Activated CD4-positive, alpha-beta T cell treated with anti-CD3 and anti-CD28 coated beads, Interleukin-2, amount 50 U/mL, for 16 hours (primary cell): Measurements from ENCODE around the gene DNAH10.

Experiments used
- DNase-seq: peaks from one replicate; pipeline ENCODE4 v3.0.0-alpha.2; 2020

DNAH10 gene

DNA sequence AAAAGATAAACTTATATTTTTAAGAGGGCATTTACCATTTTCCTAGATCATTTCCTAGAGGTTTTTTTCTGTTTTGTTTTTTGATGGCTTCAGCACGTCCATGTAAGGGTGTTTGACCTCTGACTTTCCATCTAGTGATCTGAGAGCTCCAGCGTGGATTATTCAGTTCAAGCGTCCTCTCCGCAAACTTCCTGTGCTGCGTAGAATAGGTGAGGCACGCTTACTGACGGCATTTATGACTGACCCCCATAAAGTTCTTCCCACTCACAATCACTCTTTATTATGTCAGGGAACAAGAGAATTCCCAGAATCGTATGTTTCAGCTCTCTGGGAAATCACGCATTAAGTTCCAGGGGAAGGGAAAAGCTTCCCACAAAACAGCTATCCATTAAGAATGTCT lies 194.1 kb downstream of the DNAH10 start:
- DNase-seq, result no peak

DNA sequence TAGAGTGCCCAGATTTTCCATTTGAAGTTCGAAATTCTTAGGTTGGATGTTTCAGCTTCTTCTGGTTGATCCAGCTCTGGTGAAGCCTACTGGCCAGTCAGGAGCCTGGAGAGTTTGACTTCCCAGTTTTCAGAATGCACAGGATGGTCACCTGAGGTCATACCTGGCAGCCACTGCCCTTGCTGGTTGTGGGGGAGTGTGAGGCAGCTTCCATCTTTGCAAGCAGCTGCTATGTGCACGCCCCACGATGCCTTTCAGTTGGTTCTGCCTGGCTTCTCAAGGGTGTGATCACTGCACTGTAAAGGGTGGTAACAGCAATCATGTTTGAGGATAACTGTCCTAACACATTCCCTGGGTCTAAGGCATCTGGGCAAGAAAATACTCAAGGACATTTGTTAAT lies 195.1 kb downstream of the DNAH10 start:
- DNase-seq, result no peak

DNA sequence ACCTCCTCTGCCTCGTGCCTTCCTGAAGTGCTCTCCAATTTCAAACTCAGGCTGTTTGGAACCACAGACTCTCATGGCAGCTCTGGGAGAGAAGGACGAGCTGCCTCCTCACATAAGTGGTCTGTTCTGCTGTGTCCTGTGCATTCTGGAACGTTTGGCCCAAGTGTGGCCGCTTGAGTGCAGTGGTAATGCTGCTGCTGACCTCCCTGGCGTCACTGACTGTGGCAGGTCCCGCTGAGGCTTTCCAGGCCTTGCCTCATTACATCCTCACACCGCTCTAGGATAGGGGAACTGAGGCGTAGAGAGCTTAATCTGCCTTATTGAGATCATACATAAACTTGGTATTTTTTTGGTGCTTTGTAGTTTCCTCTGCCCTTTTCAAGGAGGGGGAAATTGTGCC lies 196.4 kb downstream of the DNAH10 start:
- DNase-seq, result no peak

DNA sequence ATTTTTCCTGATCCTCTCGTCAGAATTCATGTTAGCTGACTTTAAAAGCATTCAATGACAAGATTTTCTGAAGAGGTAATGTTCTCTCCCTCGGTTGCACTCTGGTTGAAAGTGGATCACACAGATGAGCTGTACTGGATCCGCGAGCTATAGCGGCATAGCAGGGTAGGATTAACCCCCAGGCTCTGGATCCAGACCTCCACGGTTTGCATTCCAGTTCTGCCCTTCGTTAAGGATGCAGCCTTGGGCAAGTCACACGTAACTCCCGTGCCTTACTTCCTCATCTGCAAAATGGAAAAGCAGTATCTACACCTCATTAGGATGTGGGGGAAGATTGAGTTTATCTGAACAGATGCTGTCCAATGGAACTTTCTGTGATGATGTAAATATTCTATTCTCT lies 196.8 kb downstream of the DNAH10 start:
- no peak for DNase-seq

DNA sequence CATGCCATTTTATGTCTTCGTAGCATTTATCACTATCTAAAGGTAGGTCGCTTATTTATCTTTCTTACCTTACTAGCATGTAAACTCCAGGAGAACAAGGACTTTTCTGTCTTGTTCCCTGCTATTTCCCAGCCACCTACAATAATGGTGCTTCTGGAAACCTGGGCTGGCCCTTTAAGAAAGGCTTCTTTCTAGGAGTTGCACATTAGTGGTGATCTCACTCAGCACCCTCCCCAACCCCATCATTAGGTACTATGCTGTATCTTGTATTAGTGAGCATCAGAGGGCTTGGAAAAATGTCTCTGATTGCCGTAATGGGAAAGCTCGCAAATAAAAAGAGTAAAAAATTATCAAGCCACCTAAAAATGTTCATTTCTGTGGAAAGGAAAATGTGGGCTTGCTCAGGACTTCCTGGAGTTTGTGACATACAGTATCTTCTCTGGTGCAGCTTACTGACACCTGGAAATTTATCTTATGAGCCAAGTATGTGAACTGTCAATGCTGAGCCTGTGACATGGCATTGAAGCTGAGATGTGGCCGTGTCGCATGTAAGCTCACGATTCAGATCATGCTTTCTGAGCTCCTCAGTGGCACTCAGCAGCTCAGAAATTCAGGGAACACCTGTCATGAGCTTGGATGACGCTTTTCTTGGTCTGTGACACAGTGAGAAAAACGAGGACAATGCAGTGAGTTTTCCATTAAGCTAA lies 198.1 kb downstream of the DNAH10 start:
- no peak for DNase-seq

DNA sequence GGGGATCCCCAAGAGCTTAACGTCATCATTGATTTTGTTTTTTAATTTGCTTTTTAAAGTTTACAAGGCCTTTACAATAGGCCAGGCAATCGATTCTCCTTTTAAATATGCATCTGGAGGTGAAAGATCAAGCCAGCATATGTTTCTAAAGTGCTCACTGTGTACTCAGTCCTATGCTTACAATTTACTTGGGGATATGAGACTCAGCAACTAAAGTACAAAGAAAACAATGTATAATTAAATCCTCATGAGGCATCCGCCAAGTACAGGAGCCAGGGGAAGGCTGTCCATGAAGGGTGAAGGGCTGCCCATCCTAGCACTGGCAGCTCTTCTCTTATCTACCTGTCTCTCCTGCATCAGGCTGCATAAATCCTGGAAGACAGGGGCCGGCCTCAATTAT lies 198.8 kb downstream of the DNAH10 start:
- no peak for DNase-seq

DNA sequence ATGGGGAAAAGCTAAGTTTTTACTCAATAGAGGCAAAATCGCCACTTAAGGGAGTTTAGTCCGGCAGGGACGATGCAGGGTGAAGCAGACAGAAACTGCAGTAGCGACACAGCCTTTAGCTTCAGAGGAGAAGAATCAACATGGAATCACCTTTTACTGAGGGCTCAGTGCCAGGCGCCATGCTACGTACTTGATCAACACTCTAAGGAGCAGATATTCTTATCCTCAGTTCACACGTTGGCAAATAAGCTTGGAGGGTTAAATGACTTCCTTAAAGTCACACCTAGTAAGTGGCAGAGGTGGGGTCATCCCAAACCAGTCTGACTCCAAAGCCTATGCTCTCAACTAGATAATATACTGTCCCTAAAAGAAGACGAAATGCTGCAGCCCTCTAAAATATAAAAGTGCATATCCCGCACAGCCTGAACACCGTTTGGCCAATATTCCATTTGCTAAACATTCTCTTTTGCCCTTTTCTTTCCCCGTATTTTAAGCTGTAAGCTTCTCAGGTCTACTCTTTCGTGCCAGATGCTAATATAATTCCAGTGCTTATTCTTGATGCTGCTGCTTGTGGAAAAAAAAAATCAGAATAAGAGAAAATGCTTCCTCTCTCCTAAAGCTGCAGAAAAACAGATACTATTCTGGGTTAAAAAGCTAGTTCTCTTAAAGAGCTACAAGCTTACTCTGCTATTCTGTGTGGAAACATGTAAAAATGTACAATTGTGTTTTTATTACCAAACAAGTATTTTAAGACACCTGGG lies 199.7 kb downstream of the DNAH10 start:
- DNase-seq, result no peak

DNA sequence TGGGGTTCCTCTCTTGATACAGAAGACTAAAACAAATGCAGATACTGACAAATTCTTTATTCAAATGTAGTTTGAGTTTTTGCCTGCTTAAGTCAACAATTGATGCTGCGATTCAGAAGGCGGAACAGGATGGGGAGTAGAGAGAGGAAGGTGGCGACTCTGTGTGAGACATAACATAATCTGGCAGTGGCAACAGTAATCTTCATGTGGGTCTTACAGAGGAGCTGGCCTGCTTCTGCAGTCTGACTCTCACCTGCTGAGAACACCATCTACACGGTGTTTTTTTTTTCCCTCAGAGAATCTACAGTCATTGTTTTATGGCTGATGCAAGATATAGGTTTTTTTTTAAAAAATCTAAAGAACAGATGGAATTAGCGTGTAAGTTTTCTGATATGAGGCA lies 200.4 kb downstream of the DNAH10 start:
- DNase-seq, result no peak

DNA sequence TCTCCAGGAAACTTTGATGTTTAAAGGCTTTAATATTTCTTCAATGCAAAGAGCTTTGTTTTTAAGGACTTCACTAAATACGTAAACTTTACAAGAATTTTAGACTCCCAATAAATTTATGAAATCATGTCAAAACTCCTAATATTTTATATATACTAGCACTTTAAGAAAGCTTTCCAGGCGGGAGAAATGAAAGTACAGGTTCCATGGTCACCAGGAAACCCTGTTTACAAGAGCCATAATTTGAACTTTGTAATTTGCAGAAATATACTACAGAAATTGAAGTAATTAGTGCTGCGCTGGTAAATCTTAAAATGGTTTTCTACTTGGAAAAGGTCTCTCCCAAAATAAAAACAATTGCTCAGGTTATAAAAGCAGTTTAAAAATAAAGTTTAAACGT lies 201.7 kb downstream of the DNAH10 start:
- DNase-seq, result no peak

DNA sequence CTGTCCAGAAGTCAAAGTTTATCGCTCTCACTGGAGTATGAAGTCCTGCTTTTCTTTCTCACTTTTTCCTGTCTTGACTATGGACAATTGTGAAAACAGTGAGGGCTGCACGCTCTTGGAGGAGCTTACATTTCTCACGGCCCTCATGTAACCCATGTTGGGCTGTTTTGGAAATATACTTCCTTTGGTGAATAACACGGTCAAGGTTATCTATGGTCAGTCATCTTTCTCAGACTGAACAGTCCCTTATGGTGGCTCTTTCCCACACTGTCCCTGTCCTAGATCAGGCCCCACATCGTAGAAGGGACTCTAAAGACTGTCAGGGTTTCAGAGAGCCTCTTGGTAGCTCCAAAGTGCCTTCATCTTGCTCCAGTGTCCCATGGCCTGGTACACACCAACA lies 203.3 kb downstream of the DNAH10 start:
- DNase-seq, result no peak

DNA sequence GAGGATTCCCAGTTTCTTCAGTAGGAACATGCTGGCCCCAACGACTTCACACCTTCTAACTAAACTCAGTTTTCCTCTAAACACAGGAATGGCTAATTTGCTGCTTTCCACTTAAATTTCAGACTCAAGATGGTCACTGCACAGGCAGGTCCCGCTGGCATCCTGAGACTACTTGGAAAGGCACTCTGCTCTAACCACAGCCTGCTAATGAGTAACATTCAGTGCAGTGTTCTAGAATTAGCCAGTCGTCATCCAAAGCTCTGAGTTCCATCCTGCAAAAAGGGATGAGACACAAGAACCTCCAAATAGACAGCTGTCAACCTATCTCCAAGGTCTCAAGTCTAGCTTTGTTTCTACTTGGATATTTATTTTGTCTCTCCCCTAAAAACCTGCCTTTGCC lies 204.5 kb downstream of the DNAH10 start:
- no peak for DNase-seq

DNA sequence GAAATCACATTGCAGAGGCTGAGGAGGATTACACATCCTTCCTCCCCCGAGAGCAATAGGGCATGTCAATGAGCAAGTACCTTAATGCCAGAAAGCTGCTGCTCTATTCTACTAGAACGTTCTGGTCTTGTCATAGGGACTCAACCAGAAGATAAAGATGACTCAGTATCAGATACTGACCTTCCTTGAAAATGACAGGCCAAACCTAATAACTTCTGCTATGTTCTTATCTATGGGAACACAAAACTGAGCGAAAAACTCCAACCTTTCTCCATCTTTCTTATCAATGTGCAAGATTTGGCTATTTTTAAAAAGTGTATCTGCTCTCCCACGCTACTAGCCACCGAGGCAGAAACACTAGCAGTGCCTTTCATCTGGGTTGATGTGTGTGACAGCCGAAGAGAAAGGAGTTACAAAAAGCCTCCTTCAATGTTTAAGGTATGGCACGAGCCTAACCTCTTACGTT lies 205.1 kb downstream of the DNAH10 start:
- no peak for DNase-seq

DNA sequence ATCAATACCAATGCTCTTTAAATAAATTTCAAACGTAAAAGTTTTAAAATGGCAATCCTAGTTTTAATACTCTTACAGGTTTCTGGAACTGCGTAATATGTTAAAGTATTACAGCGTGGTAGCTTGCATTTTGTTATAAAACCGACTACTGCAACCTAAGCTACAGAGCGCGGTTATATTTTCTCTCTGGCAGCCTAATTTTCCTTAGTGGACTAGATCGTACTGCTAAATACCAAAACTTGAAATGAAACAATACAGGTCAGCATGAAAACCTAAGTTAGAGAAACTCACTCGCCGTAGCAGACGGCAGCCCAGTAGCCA lies 209.3 kb downstream of the DNAH10 start:
- no peak for DNase-seq

DNA sequence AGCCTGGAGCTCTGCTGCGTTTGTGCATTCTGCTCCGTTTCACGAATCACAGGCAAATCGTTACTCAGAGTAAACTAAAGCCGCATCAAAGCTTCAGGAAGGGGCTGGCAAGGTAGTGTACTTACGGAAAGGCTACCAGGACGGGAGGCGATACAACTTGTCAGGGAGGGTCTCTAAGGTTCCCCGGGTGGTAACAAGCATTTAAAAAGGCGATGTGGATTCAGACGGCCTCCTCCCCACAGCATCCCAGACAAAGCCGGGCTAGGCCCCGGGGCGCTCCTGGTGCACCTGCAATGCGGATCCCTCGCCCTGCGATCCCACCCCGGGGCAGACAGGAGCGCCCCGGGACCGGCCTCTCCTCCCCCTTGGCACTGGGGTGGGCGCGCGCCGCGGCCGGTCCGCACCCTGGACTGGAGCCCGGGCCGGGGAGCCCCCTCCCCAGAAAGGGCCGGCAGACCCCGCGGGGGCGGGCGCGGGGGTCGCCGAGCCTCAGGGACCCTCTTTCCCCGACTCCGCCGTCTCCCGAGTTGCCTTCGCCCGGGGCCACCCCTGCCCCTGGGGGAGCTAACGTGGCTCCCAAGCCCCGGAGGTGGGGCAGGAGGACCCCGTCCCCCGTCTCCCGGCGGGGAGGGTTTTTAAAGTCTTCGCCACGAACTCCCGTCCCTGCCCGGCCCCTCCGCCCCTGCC lies 209.8 kb downstream of the DNAH10 start:
- DNase-seq, result peak; percentile 38

DNA sequence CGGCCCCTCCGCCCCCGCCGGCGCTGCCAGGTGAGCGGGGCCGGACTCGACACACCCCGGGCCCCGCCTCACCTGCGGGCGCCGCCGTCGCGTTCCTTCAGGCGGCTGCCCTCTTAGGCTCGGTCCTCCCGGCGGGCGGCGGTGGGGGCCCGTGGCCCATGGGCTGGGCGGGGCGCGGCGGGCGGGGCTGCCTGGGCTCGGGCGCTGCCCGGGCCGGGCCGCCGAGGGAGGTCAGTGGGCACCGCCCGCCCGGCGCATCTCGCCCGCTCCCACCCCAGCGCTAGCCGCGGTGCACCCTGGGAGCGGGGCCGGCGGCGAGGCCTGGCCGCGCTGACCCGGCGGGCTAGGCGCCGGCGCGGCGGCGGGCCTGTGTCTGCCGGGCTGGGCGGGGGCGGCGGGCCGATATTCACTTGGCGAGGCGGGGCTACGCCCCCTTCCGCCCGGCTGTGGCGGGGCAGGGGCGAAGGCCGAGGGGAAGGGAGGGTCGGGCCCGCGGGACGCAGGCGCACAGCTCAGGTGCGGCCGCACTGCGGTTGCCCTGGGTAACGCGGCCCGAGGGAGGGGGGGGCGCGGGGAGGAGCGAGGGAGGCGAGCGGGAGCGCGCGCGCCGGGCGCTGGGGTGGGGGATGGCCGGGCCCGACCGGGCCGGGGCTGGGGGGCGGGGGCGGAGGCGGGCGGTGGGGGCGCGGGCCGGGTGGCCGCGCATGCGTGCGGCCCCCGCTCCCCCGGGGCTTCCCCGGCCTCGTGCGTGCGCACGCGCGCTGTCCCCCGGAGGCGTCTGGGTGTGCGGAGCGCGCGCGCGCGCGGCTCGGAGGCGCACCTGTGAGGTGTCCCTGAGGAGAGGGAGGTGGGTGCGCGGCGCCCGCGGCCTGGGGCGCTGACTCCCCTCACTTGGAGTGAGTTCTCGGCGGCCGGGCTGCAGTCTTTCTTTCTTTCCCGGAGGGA lies 210.6 kb downstream of the DNAH10 start, which contains the start of the genes CCDC92 and ZNF664:
TSS of gene CCDC92 (minus strand) at position 375 of the 945 bp plus-strand sequence. CDS start 28,526 bp downstream, outside the sequence.
TSS of gene ZNF664 (plus strand) at position 759 of the 945 bp plus-strand sequence. CDS start 38,930 bp downstream, outside the sequence.
- peak; percentile 94 for DNase-seq

DNA sequence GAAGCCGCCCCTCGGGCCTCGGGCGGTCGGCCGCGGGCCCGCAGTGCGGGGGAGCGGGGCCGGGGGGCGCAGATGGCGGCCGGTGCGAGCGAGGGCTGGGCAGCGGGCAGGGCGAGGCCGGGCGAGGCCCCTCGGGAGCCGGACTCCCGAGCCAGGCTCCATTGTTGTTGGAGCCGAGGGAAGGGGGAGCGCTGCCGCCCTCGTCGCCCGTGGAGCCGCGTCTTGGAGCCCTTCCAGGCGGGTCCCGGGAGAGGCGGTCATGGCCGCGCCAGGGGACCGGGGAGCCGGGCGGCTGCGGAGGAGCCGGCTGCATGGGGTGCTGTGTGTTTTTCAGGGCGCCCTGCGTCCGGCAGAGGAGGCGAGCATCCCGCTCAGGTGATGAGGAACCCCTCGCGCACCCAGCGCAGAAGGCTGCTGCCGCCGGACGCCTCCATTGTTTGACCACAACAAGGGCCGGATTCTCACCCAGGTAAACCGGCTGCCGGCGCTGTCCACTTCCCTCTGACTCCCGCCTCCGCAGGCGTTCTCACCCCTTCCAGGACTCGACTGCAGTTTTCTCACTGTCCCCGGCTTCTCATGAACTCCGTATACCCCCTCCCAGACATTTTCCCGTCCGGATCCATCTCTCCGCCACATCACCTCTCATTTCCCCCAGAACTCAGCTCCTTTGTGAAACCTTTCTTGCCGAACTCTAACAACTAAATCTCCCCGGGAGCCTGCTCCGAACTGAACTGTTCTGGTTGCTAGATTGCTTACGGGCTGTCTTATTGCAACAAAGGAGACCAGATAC lies 211.6 kb downstream of the DNAH10 start:
- peak; percentile 9 for DNase-seq

DNA sequence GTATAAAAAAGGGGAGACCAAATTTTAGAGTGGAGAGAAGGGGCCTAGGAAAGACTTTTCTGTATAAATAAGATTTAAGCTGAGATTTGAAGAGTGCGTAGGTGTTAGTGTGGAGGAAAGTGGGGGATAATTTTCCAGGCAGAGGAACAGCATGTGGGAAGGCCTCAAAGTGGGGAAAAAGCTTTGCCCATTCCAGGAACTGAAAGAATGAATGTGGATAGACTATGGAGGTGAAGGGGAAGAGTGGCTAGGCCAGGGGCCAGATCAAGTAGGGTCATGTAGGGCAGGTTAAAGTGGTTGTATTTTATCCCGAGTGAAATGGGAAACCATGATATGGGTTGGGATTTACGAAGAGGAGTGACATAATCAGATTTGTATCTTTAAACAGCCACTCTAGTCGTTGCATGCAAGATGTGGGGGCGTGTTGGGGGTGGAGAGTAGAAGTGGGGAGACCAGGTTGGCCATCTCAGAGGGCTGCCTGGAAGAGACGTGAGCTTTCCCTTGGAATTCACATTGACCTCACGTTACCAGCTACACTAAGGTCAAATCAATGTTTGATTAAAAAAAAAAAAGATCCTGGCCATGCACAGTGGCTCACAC lies 214.2 kb downstream of the DNAH10 start:
- no peak for DNase-seq

DNA sequence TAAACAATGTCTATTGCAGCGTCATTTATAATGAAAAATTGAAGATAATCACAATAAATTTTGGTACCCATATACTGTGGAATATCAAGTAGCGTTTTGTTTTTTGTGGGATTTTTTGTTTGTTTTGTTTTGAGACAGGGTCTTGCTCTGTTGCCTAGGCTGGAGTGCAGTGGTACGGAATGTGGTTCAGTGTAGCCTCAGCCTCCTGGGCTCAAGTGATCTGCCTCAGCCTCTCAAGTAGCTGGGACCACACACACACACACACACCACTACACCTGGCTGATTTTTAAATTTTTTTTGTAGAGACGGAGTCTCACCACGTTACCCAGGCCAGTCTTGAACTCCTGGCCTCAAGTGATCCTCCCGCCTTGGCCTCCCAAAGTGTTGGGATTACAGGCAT lies 217.5 kb downstream of the DNAH10 start:
- DNase-seq, result no peak

DNA sequence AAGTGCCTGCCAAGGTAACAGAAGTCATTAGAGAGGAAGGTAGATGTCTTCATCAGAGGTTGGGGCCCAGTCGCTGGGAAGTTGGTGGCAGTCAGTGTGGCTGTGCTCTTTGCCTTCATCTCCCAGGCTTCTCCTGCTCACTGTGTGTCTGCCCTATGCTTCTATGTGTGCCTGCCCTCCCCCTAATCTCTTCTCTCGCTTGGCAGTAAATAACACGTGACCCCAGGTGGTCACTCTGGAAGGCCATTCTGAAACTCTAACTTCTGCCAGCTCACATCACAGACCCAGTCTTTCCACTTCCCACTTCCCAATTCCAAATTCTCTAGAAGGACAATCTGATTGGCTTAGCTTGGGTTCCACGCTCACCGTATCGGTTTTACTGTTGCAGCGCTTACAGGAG lies 220.2 kb downstream of the DNAH10 start:
- no peak for DNase-seq

DNA sequence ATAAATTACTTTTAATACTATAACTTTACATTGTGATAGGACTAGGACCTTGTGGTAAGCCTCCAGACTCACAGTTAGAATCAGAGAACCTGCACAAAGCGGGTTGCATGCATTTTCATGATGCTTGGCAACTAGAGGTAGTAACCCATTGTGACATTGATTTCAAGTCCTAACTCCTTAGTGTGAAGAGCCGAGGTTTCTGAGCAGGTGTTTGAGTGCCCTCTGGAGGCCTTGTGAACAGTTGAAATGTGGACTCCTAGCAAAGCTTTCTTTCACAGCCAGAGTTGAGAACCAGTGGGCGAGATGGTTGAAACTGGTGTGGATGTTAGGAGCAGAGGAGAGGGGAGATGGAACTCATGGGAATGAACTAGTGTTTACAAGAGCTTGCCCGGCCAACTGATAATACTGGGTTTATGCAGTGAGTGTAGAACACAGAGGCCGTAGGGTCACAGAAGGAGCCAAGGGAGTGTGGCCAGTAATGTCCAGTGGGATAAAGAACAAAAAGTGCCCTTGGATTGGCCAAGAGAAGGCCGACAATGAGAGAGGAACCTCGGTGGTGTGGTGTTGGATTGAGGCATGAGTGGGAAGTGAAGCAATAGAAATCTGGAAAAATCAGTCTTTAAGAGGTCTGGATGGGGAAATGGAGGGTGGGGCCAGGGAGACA lies 221.9 kb downstream of the DNAH10 start:
- DNase-seq, result peak; percentile 47

DNA sequence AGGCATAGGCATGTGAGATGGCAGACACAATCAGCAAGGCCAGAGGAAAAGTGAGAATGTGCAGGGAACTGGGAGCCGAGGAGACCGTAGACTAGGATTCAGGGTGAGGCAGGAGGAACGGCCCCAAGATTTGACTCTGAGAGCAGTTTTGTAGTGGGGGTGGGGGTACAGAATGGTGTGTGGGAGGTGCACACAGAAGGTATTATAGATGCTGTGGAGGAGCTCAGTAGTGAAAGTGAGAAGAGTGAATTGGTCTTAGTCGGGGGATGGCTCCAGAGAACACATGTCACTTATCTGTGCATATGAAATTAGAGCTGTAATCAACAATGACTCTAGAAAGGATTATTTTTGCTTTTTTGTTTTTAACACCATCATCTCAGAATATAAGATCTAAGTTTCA lies 222.8 kb downstream of the DNAH10 start:
- DNase-seq, result no peak
